ENCODE data around the gene ACTN1.

The ACTN1 gene

GRCh38 chr14:68879321-68879781, 99.8 kb downstream of the ACTN1 start:
- no peak for DNase-seq (ENCODE audit: low read depth)

GRCh38 chr14:68878908-68879307, 100.2 kb downstream of the ACTN1 start:
- DNase-seq (ENCODE audit: low read depth), result no peak
- H3K4me3 ChIP-seq (ENCODE audit: low read depth, low read length), result no peak overlapping the region
- no peak for TF ChIP-seq CTCF (IDR thresholded peaks at IDR 0.05; ENCODE audit: low read depth, low read length, missing control alignments)

More at GRCh38 chr14:68879321-68879781, 99.8 kb downstream of the ACTN1 start:
- no peak overlapping the region for H3K4me3 ChIP-seq (ENCODE audit: low read depth, low read length)
- TF ChIP-seq CTCF (IDR thresholded peaks at IDR 0.05; ENCODE audit: low read depth, low read length, missing control alignments), result no peak

GRCh38 chr14:68877993-68878575, 101.0 kb downstream of the ACTN1 start:
- TF ChIP-seq CTCF (IDR thresholded peaks at IDR 0.05; ENCODE audit: low read depth, low read length, missing control alignments), result no peak
- no peak overlapping the region for H3K4me3 ChIP-seq (ENCODE audit: low read depth, low read length)
- DNase-seq (ENCODE audit: low read depth), result no peak

GRCh38 chr14:68876976-68877375, 102.1 kb downstream of the ACTN1 start:
- H3K4me3 ChIP-seq (ENCODE audit: low read depth, low read length), result no peak overlapping the region
- no peak for TF ChIP-seq CTCF (IDR thresholded peaks at IDR 0.05; ENCODE audit: low read depth, low read length, missing control alignments)
- no peak for DNase-seq (ENCODE audit: low read depth)

- no peak overlapping the region; the same call in 1 of the 2 replicates for H3K4me3 ChIP-seq (ENCODE audit: low read depth, low read length)
- TF ChIP-seq CTCF (IDR thresholded peaks at IDR 0.05; ENCODE audit: low read depth, low read length, missing control alignments), result no peak
- DNase-seq (ENCODE audit: low read depth), result no peak
These were observed 104.4 kb downstream of the ACTN1 start for GRCh38 chr14:68874746-68875155.

- TF ChIP-seq CTCF (IDR thresholded peaks at IDR 0.05; ENCODE audit: low read depth, low read length, missing control alignments), result no peak
- no peak overlapping the region for H3K4me3 ChIP-seq (ENCODE audit: low read depth, low read length)
- no peak for DNase-seq (ENCODE audit: low read depth)
These were observed 105.7 kb downstream of the ACTN1 start for GRCh38 chr14:68873376-68873775.

- TF ChIP-seq CTCF (IDR thresholded peaks at IDR 0.05; ENCODE audit: low read depth, low read length, missing control alignments), result no peak
- H3K4me3 ChIP-seq (ENCODE audit: low read depth, low read length), result no peak overlapping the region
- no peak for DNase-seq (ENCODE audit: low read depth)
These were observed 107.7 kb downstream of the ACTN1 start for GRCh38 chr14:68871392-68871791.

Data from GM12864 (cell line).